HG03342 (cell line): ENCODE data around the gene SIGLEC12.

Source experiments
- ATAC-seq: cut with Tn5 transposase; IDR thresholded peaks from one replicate; pipeline ENCODE4 v1.9.1; 2021; ENCODE audit warnings: mild to moderate bottlenecking, moderate library complexity; ENCODE audit not compliant: unreplicated experiment

The SIGLEC12 gene

GRCh38 chr19:51501594-51502263 lies at the start of gene SIGLEC12:
Gene SIGLEC12 (minus strand): TSS chr19:51501800. CDS start chr19:51501733, 67 bp downstream.
- ATAC-seq, result no peak

GRCh38 chr19:51550848-51551672 lies 49.5 kb upstream of the SIGLEC12 start:
- no peak for ATAC-seq

- ATAC-seq, result no peak
These were observed 48.1 kb upstream of the SIGLEC12 start for GRCh38 chr19:51549533-51550324.

GRCh38 chr19:51548891-51549305 lies 47.3 kb upstream of the SIGLEC12 start:
- ATAC-seq, result no peak

GRCh38 chr19:51548213-51548651 lies 46.6 kb upstream of the SIGLEC12 start:
- ATAC-seq, result no peak

- ATAC-seq, result no peak
These were observed 46.0 kb upstream of the SIGLEC12 start for GRCh38 chr19:51547397-51548212.

GRCh38 chr19:51546650-51547396 lies 45.2 kb upstream of the SIGLEC12 start:
- ATAC-seq, result no peak

- no peak for ATAC-seq
These were observed 44.6 kb upstream of the SIGLEC12 start for GRCh38 chr19:51546107-51546649.

GRCh38 chr19:51544038-51544437 lies 42.4 kb upstream of the SIGLEC12 start:
- no peak for ATAC-seq

GRCh38 chr19:51542699-51543098 lies 41.1 kb upstream of the SIGLEC12 start:
- no peak for ATAC-seq

GRCh38 chr19:51541458-51542357 lies 40.1 kb upstream of the SIGLEC12 start:
- no peak for ATAC-seq

GRCh38 chr19:51539821-51540366 lies 38.3 kb upstream of the SIGLEC12 start:
- no peak for ATAC-seq

- no peak for ATAC-seq
These were observed 33.9 kb upstream of the SIGLEC12 start for GRCh38 chr19:51535535-51535934.

- no peak for ATAC-seq
These were observed 30.0 kb upstream of the SIGLEC12 start, which contains the start of gene SIGLEC6 for GRCh38 chr19:51531349-51532315. Gene SIGLEC6 (minus strand): TSS chr19:51531670. CDS start chr19:51531648, 22 bp downstream.

GRCh38 chr19:51530616-51531015 lies 29.0 kb upstream of the SIGLEC12 start:
- no peak for ATAC-seq

GRCh38 chr19:51529301-51529700 lies 27.7 kb upstream of the SIGLEC12 start:
- ATAC-seq, result no peak

- ATAC-seq, result no peak
These were observed 24.1 kb upstream of the SIGLEC12 start for GRCh38 chr19:51525651-51526050.
